GM18511 (cell line): Measurements from ENCODE around the gene PRSS57.
"Not testable (repeated sequence)": the region's sequence is repeated elsewhere in the genome, so short reads cannot be mapped to it uniquely, and the experiment has no call there.

Experiments
- ATAC-seq: cut with Tn5 transposase; IDR thresholded peaks from one replicate; pipeline ENCODE4 v1.9.1; 2021; ENCODE audit warnings: mild to moderate bottlenecking, moderate library complexity; ENCODE audit not compliant: unreplicated experiment

The PRSS57 gene

GRCh38 chr19:723714-724113 is 28.5 kb upstream of the PRSS57 start:
- ATAC-seq, result no peak

GRCh38 chr19:723247-723646 is 28.0 kb upstream of the PRSS57 start:
- ATAC-seq, result no peak

- no peak for ATAC-seq
These were observed 27.4 kb upstream of the PRSS57 start for GRCh38 chr19:722553-723101.

GRCh38 chr19:720345-721160 is 25.3 kb upstream of the PRSS57 start:
- no peak for ATAC-seq

- ATAC-seq, result no peak
These were observed 24.5 kb upstream of the PRSS57 start for GRCh38 chr19:719636-720344.

GRCh38 chr19:718991-719512 is 23.8 kb upstream of the PRSS57 start:
- ATAC-seq, result no peak

- ATAC-seq, result no peak
These were observed 23.1 kb upstream of the PRSS57 start for GRCh38 chr19:718251-718951.

- ATAC-seq, result no peak
These were observed 20.1 kb upstream of the PRSS57 start for GRCh38 chr19:715347-715746.

GRCh38 chr19:711254-711653 is 16.0 kb upstream of the PRSS57 start:
- no peak for ATAC-seq

- ATAC-seq, result no peak
These were observed 15.5 kb upstream of the PRSS57 start for GRCh38 chr19:710767-711166.

GRCh38 chr19:709965-710571 is 14.8 kb upstream of the PRSS57 start:
- no peak for ATAC-seq

- no peak for ATAC-seq
These were observed 14.1 kb upstream of the PRSS57 start for GRCh38 chr19:709196-709964.

- ATAC-seq, result no peak
These were observed 13.2 kb upstream of the PRSS57 start, which contains the start of gene PALM for GRCh38 chr19:708154-709143. PALM (plus strand) TSS chr19:708935; CDS start chr19:709147, 212 bp downstream.

- ATAC-seq, result no peak
These were observed 9.1 kb upstream of the PRSS57 start for GRCh38 chr19:704447-704741.

GRCh38 chr19:703651-704446 is 8.6 kb upstream of the PRSS57 start:
- ATAC-seq, result no peak

GRCh38 chr19:703329-703650 is 8.0 kb upstream of the PRSS57 start:
- no peak for ATAC-seq

GRCh38 chr19:702847-703246 is 7.6 kb upstream of the PRSS57 start:
- ATAC-seq, result not testable (repeated sequence)

GRCh38 chr19:699885-700284 is 4.6 kb upstream of the PRSS57 start:
- ATAC-seq, result not testable (repeated sequence)
